ENCODE measurements around the gene POTEM. TPM values are rescaled to one million over a fixed set of nuclear protein-coding genes. Genes with fewer than 3 reads are reported as not detected.

Gene POTEM
- total RNA-seq = not detected in 2 replicates

DNA sequence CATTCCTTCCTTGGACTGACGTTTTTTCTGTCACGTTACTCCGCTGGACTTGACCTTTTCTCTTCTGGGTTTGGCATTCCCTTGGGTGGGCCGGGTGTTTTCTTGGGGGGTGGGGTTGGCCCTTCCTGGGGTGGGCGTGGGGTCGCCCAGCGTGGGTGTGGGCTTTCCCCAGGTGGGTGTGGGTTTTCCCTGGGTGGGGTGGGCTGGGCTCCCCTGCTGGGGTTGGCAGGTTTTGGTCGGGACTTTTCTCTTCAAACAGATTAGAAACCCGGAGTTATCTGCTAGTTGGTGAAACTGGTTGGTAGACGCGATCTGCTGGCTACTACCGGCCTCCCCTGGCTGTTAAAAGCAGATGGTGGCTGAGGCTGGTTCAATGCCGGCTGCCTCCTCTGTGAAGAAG, at the start of gene POTEM:
Gene POTEM (plus strand): TSS at position 301 of the 400 bp plus-strand sequence. CDS start 52 bp downstream, at position 353.

